Lung (tissue), 12 donors: ENCODE results near the gene CAMK4. TPM values are rescaled to one million over a fixed set of nuclear protein-coding genes. Genes with fewer than 3 reads are reported as not detected.
A peak's percentile ranks its signal among the peaks of the same experiment; 100 is the strongest.

Experiments
- ATAC-seq: fragments of 200-7000 bp; cut with Tn5 transposase; one replicate; pipeline ENCODE4 v1.9.1; 2020; ENCODE audit warnings: moderate number of reproducible peaks; ENCODE audit not compliant: insufficient read depth, low FRiP score
- DNase-seq, 3 donors: peaks; one replicate each; pipeline ENCODE4 v3.0.0-alpha.2; 2013 to 2017
- H3K27ac ChIP-seq, 2 donors: one replicate each; pipeline ENCODE4 v1.5.1; 2013; ENCODE audit warnings: mild to moderate bottlenecking in 2 of 2, moderate library complexity in 2 of 2, control low read depth in 1 of 2, inconsistent platforms in 1 of 2, low read depth in 1 of 2, low read length in 1 of 2
- H3K27me3 ChIP-seq, 3 donors: one replicate each; pipeline ENCODE4 v1.5.1; 2013; ENCODE audit warnings: low read length in 2 of 3; ENCODE audit not compliant: control insufficient read depth in 3 of 3, insufficient read depth in 3 of 3
- H3K36me3 ChIP-seq, 4 donors: one replicate each; pipeline ENCODE4 v1.5.1; 2013; ENCODE audit warnings: low read length in 4 of 4, mild to moderate bottlenecking in 1 of 4, moderate library complexity in 1 of 4; ENCODE audit not compliant: control insufficient read depth in 4 of 4, insufficient read depth in 4 of 4
- H3K4me1 ChIP-seq, 5 donors: one replicate each; pipeline ENCODE4 v1.5.1; 2013; ENCODE audit warnings: low read length in 5 of 5, mild to moderate bottlenecking in 2 of 5, moderate library complexity in 1 of 5; ENCODE audit not compliant: control insufficient read depth in 5 of 5, insufficient read depth in 5 of 5
- H3K4me3 ChIP-seq: one replicate; pipeline ENCODE4 v1.5.1; 2013; ENCODE audit warnings: mild to moderate bottlenecking, control low read depth, moderate library complexity
- H3K9ac ChIP-seq, 2 donors: one replicate each; pipeline ENCODE4 v1.5.1; 2013; ENCODE audit warnings: low read length in 2 of 2, control low read depth in 1 of 2; ENCODE audit not compliant: insufficient read depth in 1 of 2
- H3K9me3 ChIP-seq, 4 donors: one replicate each; pipeline ENCODE4 v1.5.1; 2013; ENCODE audit warnings: low read length in 3 of 4, mild to moderate bottlenecking in 1 of 4, moderate library complexity in 1 of 4; ENCODE audit not compliant: control insufficient read depth in 4 of 4, insufficient read depth in 3 of 4
- CTCF ChIP-seq: IDR thresholded peaks from 2 replicates; pipeline ENCODE4 v1.5.1; 2012; ENCODE audit warnings: mild to moderate bottlenecking; ENCODE audit errors: control extremely low read depth, extremely low read depth
- WGBS, 2 donors: extraction: QIAGEN DNeasy Blood & Tissue Kit; methylation state at CpG; one replicate each; pipeline ENCODE4 v1.1.7; 2013; 5-methylcytosine and 5-hydroxymethylcytosine counted together
- polyA plus RNA-seq, 2 donors: library from polyadenylated mRNA; stranded (reverse); fragments of 200-250 nt; gene quantifications; one replicate each; pipeline ENCODE4 v1.2.1, GENCODE V29; 2013
- total RNA-seq, 2 donors: library from RNA; depleted of rRNA in 1 of 2; stranded (reverse); fragments of >200 nt in 1 of 2; gene quantifications; one replicate each; pipeline ENCODE4 v1.2.1, GENCODE V29; 2014 to 2021
- donor health status: control.
- donor health status: control.
- donor health status: Bipolar disorder and iron deficiency.
- donor health status: healthy.
- donor health status: DM: yes; HTN: yes; CAD: no.

CAMK4 gene
- total and polyA plus RNA-seq, 4 donors, result 0.18 to 27.7 (median 0.73) TPM

- 80 to 81% methylated on average over 2 of the region's 2 CpGs for WGBS, 2 donors
- DNase-seq, result peak in 2 of 3 donors; percentile 58 to 68
- Histone ChIP-seq H3K27me3 (no peaks in the 10 kb centered on the region), H3K36me3 (no peaks in the 10 kb centered on the region), H3K4me3 (no peak overlapping the region), H3K4me1 (no peaks in the 10 kb centered on the region), H3K27ac (no peak overlapping the region), H3K9me3 (no peaks in the 10 kb centered on the region), H3K9ac (no peak overlapping the region)
- TF ChIP-seq CTCF, result no peak
- no peak for ATAC-seq
Observed at GRCh38 chr5:111215971-111216370, 8.2 kb upstream of the CAMK4 start.

GRCh38 chr5:111221139-111221538, 3.0 kb upstream of the CAMK4 start:
- 91 to 97% methylated on average over 1 of the region's 1 CpG for WGBS, 2 donors
- TF ChIP-seq CTCF, result no peak
- Histone ChIP-seq H3K27ac (no peak overlapping the region), H3K9me3 (peaks cover 0 to 2% (median 0%) of the 10 kb centered on the region in 4 donors), H3K9ac (no peak overlapping the region), H3K4me3 (no peak overlapping the region), H3K4me1 (peaks cover 0 to 16% (median 2%) of the 10 kb centered on the region in 5 donors), H3K36me3 (no peaks in the 10 kb centered on the region), H3K27me3 (peaks cover 0 to 3% (median 0%) of the 10 kb centered on the region in 3 donors)
- no peak for ATAC-seq
- DNase-seq, result no peak

DNA sequence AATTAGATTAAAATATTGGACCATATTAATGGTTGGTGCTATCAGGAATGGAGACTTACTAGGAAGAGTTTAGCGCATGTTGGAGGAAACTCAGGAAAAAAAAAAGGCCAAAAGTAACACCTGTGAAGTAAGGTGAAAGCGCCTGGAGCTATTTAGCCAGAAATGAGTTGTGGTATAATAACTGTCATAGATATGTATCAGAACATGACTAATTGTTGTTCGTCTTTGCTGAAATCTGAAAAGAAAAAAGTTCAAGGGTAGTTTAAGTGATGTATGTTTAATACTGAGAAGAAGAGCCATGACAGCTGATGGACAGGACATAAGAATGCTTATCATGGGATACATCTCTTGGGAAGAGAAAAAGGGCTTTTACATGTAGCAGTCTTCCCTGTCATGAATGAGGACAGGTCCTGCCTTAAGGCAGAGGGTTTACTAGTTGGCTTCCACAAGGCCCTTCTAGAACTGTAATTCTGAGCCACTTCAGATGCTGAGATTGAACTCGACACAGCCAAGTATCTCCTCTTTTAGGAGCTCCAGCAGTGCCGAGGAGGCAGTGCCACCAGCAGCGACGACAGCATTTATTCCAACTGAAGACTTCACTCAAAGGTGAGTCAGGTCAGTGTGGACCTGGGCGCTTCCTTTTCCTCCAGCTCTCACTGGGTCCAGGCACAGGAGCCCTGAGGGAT, 940 bp upstream of the CAMK4 start:
- WGBS, 2 donors, result 34 to 45% methylated on average over 8 of the region's 8 CpGs
- DNase-seq (peak in 2 of 3 donors; percentile 23 to 29), ATAC-seq (no peak)
- Histone ChIP-seq H3K27ac (no peak overlapping the region), H3K9ac (peak overlapping the region; percentile 16 to 24), H3K27me3 (peaks cover 0 to 4% (median 0%) of the 10 kb centered on the region in 3 donors), H3K9me3 (peaks cover 0 to 2% (median 0%) of the 10 kb centered on the region in 4 donors), H3K4me1 (peaks cover 0 to 36% (median 2%) of the 10 kb centered on the region in 5 donors), H3K36me3 (no peaks in the 10 kb centered on the region), H3K4me3 (no peak overlapping the region)
- no peak for TF ChIP-seq CTCF
